T47D (cell line): ENCODE measurements around the gene KRT12.

Experiments
- DNase-seq, 2 experiments: peaks; one replicate each; pipeline versions ENCODE4 v3.0.0 to v3.0.0-alpha.2; 2011 to 2012; ENCODE audit warnings: low read depth in 1 of 2, low spot score in 1 of 2
- JUND ChIP-seq: IDR thresholded peaks from 2 replicates; pipeline ENCODE4 v1.6.1; 2012; ENCODE audit warnings: low read depth
- in situ Hi-C: cut with HindIII; loops from 2 replicates; pipeline ENCODE4 v1.10.0; 2016; ENCODE audit warnings: low sequenced_read_pairs, low pct_unique_long_range_greater_than_20kb

Gene KRT12

GRCh38 chr17:40866838-40867237 is at the start of gene KRT12:
Gene KRT12 (minus strand): TSS chr17:40867223. CDS start chr17:40867186, 37 bp downstream.
- no peak for DNase-seq
- TF ChIP-seq JUND = no peak
- in situ Hi-C loops = no loop called here

- TF ChIP-seq JUND = no peak
- DNase-seq = no peak
- in situ Hi-C loops = no loop called here
These were observed 49.3 kb upstream of the KRT12 start for GRCh38 chr17:40916366-40916765.

- peak in 1 of 2 experiments; percentile 48 for DNase-seq
- no peak for TF ChIP-seq JUND
- in situ Hi-C loops = no loop called here
These were observed 48.8 kb upstream of the KRT12 start for GRCh38 chr17:40915721-40916256.

GRCh38 chr17:40915199-40915661 is 48.2 kb upstream of the KRT12 start:
- DNase-seq = peak in 1 of 2 experiments; percentile 66
- peak; percentile 67; the same call in 1 of the 2 replicates for TF ChIP-seq JUND
- in situ Hi-C loops = no loop called here

- in situ Hi-C loops = no loop called here
- no peak for DNase-seq
- no peak for TF ChIP-seq JUND
These were observed 47.2 kb upstream of the KRT12 start for GRCh38 chr17:40914075-40914855.

- DNase-seq = no peak
- in situ Hi-C loops = no loop called here
- TF ChIP-seq JUND = no peak
These were observed 45.6 kb upstream of the KRT12 start for GRCh38 chr17:40912486-40913210.

GRCh38 chr17:40910441-40910841 is 43.4 kb upstream of the KRT12 start:
- peak in 1 of 2 experiments; percentile 96 for DNase-seq
- TF ChIP-seq JUND = peak; percentile 99
- in situ Hi-C loops = no loop called here

- TF ChIP-seq JUND = no peak
- in situ Hi-C loops = no loop called here
- DNase-seq = peak in 1 of 2 experiments; percentile 84
These were observed 42.7 kb upstream of the KRT12 start for GRCh38 chr17:40909755-40910154.

- in situ Hi-C loops = no loop called here
- DNase-seq = peak; percentile 33 to 98
- peak; percentile 79 for TF ChIP-seq JUND
These were observed 42.3 kb upstream of the KRT12 start for GRCh38 chr17:40909351-40909750.

- no peak for DNase-seq
- TF ChIP-seq JUND = no peak
- in situ Hi-C loops = no loop called here
These were observed 39.6 kb upstream of the KRT12 start for GRCh38 chr17:40906613-40907012.

GRCh38 chr17:40905370-40905769 is 38.3 kb upstream of the KRT12 start:
- in situ Hi-C loops = no loop called here
- no peak for TF ChIP-seq JUND
- DNase-seq = no peak

GRCh38 chr17:40903129-40903847 is 36.3 kb upstream of the KRT12 start:
- peak; percentile 66 for TF ChIP-seq JUND
- DNase-seq = peak in 1 of 2 experiments; percentile 95
- in situ Hi-C loops = no loop called here

GRCh38 chr17:40902498-40902897 is 35.5 kb upstream of the KRT12 start:
- no peak for TF ChIP-seq JUND
- DNase-seq = no peak
- in situ Hi-C loops = no loop called here
